HepG2 (cell line): ENCODE data around the gene PLCB1. TPM values are rescaled to one million over a fixed set of nuclear protein-coding genes. Genes with fewer than 3 reads are reported as not detected.

ENCODE experiments used
- CTCF ChIP-seq: sonication (generic); formaldehyde crosslinking; IDR thresholded peaks from 2 replicates; pipeline ENCODE4 v1.5.0; 2020; ENCODE audit warnings: mild to moderate bottlenecking, missing genetic modification reagents, moderate library complexity
- HOXA3 ChIP-seq: sonication (generic); formaldehyde crosslinking; IDR thresholded peaks from 2 replicates; pipeline ENCODE4 v1.5.0; 2020; ENCODE audit warnings: missing genetic modification reagents
- JDP2 ChIP-seq: sonication (generic); formaldehyde crosslinking; IDR thresholded peaks from 2 replicates; pipeline ENCODE4 v1.8.1; 2022; ENCODE audit warnings: missing genetic modification reagents, borderline replicate concordance
- MEIS1 ChIP-seq: sonication (generic); formaldehyde crosslinking; IDR thresholded peaks from 2 replicates; pipeline ENCODE4 v1.9.0; 2021; ENCODE audit warnings: mild to moderate bottlenecking, missing genetic modification reagents, moderate library complexity, borderline replicate concordance
- NFYB ChIP-seq: sonication (generic); formaldehyde crosslinking; IDR thresholded peaks from 2 replicates; pipeline ENCODE4 v1.4.0; 2020; ENCODE audit warnings: missing genetic modification reagents
- NRL ChIP-seq: sonication (generic); formaldehyde crosslinking; IDR thresholded peaks from 2 replicates; pipeline ENCODE4 v1.5.0; 2020; ENCODE audit warnings: missing genetic modification reagents, mild to moderate bottlenecking, moderate library complexity, borderline replicate concordance
- PHF8 ChIP-seq: sonication (generic); formaldehyde crosslinking; IDR thresholded peaks from 2 replicates; pipeline ENCODE4 v1.5.0; 2020; ENCODE audit warnings: missing genetic modification reagents
- PRDM15 ChIP-seq: sonication (generic); formaldehyde crosslinking; IDR thresholded peaks from 2 replicates; pipeline ENCODE4 v1.4.0; 2020; ENCODE audit warnings: missing genetic modification reagents
- TRIM22 ChIP-seq: fragments of 450-650 bp; IDR thresholded peaks from 2 replicates; pipeline ENCODE4 v1.6.1; 2017
- ZFP90 ChIP-seq: sonication (generic); formaldehyde crosslinking; IDR thresholded peaks from 2 replicates; pipeline ENCODE4 v1.8.0; 2022; ENCODE audit warnings: missing genetic modification reagents, mild to moderate bottlenecking, inconsistent platforms, borderline replicate concordance
- ZIK1 ChIP-seq: sonication (generic); formaldehyde crosslinking; IDR thresholded peaks from 2 replicates; pipeline ENCODE4 v1.5.0; 2020; ENCODE audit warnings: mild to moderate bottlenecking, low read depth, missing genetic modification reagents, borderline replicate concordance
- ZMAT5 ChIP-seq: sonication (generic); formaldehyde crosslinking; IDR thresholded peaks from 2 replicates; pipeline ENCODE4 v1.5.0; 2020; ENCODE audit warnings: mild to moderate bottlenecking, low read depth, missing genetic modification reagents, borderline replicate concordance
- ZNF143 ChIP-seq: sonication (generic); formaldehyde crosslinking; IDR thresholded peaks from 2 replicates; pipeline ENCODE4 v1.4.0; 2020; ENCODE audit warnings: missing genetic modification reagents
- ZNF362 ChIP-seq: sonication (generic); formaldehyde crosslinking; IDR thresholded peaks from 2 replicates; pipeline ENCODE4 v1.4.0; 2020; ENCODE audit warnings: missing genetic modification reagents, mild to moderate bottlenecking, borderline replicate concordance
- ZNF503 ChIP-seq: sonication (generic); formaldehyde crosslinking; IDR thresholded peaks from 2 replicates; pipeline ENCODE4 v1.4.0; 2020; ENCODE audit warnings: missing genetic modification reagents
- ZNF740 ChIP-seq: sonication (generic); formaldehyde crosslinking; IDR thresholded peaks from 2 replicates; pipeline ENCODE4 v1.4.0; 2020; ENCODE audit warnings: missing genetic modification reagents
- ZNF773 ChIP-seq: sonication (generic); formaldehyde crosslinking; IDR thresholded peaks from 2 replicates; pipeline ENCODE4 v1.4.0; 2020; ENCODE audit warnings: missing genetic modification reagents, borderline replicate concordance
- polyA plus RNA-seq, 8 experiments: library from polyadenylated mRNA; depleted of rRNA in 3 of 8; stranded (reverse) in 7 of 8; unstranded in 1 of 8; fragments of >200 nt; fragmentation: Illumina TruSeq in 4 of 8; extraction: Trizol in 4 of 8; gene quantifications; 2 replicates each; pipeline versions ENCODE4 v1.2.1 to v1.2.3, GENCODE V29; 2011 to 2016; ENCODE audit warnings: low read depth in 4 of 8, missing spikeins in 1 of 8, mixed read lengths in 1 of 8; ENCODE audit not compliant: insufficient read depth in 1 of 8
- total RNA-seq, 5 experiments: library from RNA; depleted of rRNA; stranded (reverse); fragments of >200 nt; fragmentation: Illumina TruSeq; extraction: Trizol; gene quantifications; 2 replicates each; pipeline ENCODE4 v1.2.3, GENCODE V29; 2016; ENCODE audit warnings: low read depth in 1 of 5

Gene PLCB1
- total and polyA plus RNA-seq, 2 of the 13 experiments (the other 11 are each of a cell fraction or from before 2014, with no cell fraction given), result 42.4 to 55.9 TPM

GRCh38 chr20:8131598-8132483 lies at the start of gene PLCB1 (continued):
- no peak; the same call in 1 of the 2 replicates for TF ChIP-seq ZNF773 (CRISPR knock-in tag)
- no peak; the same call in 1 of the 2 replicates for TF ChIP-seq JDP2 (CRISPR knock-in tag)
- TF ChIP-seq ZNF503 (CRISPR knock-in tag), result no peak
- TF ChIP-seq TRIM22, result no peak
- no peak for TF ChIP-seq NRL (CRISPR knock-in tag)
- peak; percentile 41; the same call in 1 of the 2 replicates for TF ChIP-seq PHF8 (CRISPR knock-in tag)
- no peak for TF ChIP-seq ZNF740 (CRISPR knock-in tag)
- TF ChIP-seq ZNF362 (CRISPR knock-in tag), result no peak
- no peak for TF ChIP-seq ZNF143 (CRISPR knock-in tag)
- TF ChIP-seq MEIS1, result no peak
- no peak for TF ChIP-seq PRDM15 (CRISPR knock-in tag)
- TF ChIP-seq HOXA3, result peak; percentile 73
- peak; percentile 97 for TF ChIP-seq CTCF (CRISPR knock-in tag)
- no peak for TF ChIP-seq ZFP90
- peak; percentile 91 for TF ChIP-seq ZIK1 (CRISPR knock-in tag)
- TF ChIP-seq ZMAT5 (CRISPR knock-in tag), result no peak
- 0 out of 2 replicates have a peak, but pooled peaks have one; percentile 27 for TF ChIP-seq NFYB
